Activated CD8-positive, alpha-beta memory T cell treated with anti-CD3 and anti-CD28 coated beads for 4 hours (primary cell): ENCODE measurements around the gene ZNF423.
"Not testable (repeated sequence)": the region's sequence is repeated elsewhere in the genome, so short reads cannot be mapped to it uniquely, and the experiment has no call there.

ENCODE experiments used
- DNase-seq, 2 donors: peaks; one replicate each; pipeline ENCODE4 v3.0.0-alpha.2; 2020; ENCODE audit warnings: low read depth in 2 of 2

Gene ZNF423

GRCh38 chr16:49510654-49511305 is 345.1 kb downstream of the ZNF423 start:
- DNase-seq = no peak

- DNase-seq = no peak
Observed at GRCh38 chr16:49510141-49510540, 345.8 kb downstream of the ZNF423 start.

GRCh38 chr16:49506058-49507013 is 349.6 kb downstream of the ZNF423 start:
- not testable (repeated sequence) for DNase-seq

GRCh38 chr16:49505556-49505955 is 350.4 kb downstream of the ZNF423 start:
- DNase-seq = no peak

- no peak for DNase-seq
Observed at GRCh38 chr16:49504626-49505025, 351.3 kb downstream of the ZNF423 start.

- DNase-seq = no peak
Observed at GRCh38 chr16:49504023-49504364, 351.9 kb downstream of the ZNF423 start.

- no peak for DNase-seq
Observed at GRCh38 chr16:49503256-49504022, 352.5 kb downstream of the ZNF423 start.

- no peak for DNase-seq
Observed at GRCh38 chr16:49502136-49502881, 353.6 kb downstream of the ZNF423 start.

GRCh38 chr16:49499869-49500610 is 355.9 kb downstream of the ZNF423 start:
- DNase-seq = no peak

- no peak for DNase-seq
Observed at GRCh38 chr16:49499414-49499785, 356.5 kb downstream of the ZNF423 start.

- DNase-seq = no peak
Observed at GRCh38 chr16:49498666-49499413, 357.1 kb downstream of the ZNF423 start.

GRCh38 chr16:49498264-49498663 is 357.6 kb downstream of the ZNF423 start:
- DNase-seq = no peak

GRCh38 chr16:49497466-49497865 is 358.4 kb downstream of the ZNF423 start:
- DNase-seq = no peak

- DNase-seq = no peak
Observed at GRCh38 chr16:49496656-49497055, 359.3 kb downstream of the ZNF423 start.

GRCh38 chr16:49495596-49496355 is 360.1 kb downstream of the ZNF423 start:
- no peak for DNase-seq

- no peak for DNase-seq
Observed at GRCh38 chr16:49494891-49495566, 360.9 kb downstream of the ZNF423 start.

- DNase-seq = no peak
Observed at GRCh38 chr16:49494474-49494873, 361.4 kb downstream of the ZNF423 start.

GRCh38 chr16:49493836-49494235 is 362.1 kb downstream of the ZNF423 start:
- DNase-seq = no peak
